Karpas-422 (cell line): Measurements from ENCODE around the gene PCARE. TPM values are rescaled to one million over a fixed set of nuclear protein-coding genes. Genes with fewer than 3 reads are reported as not detected.
"Not testable (repeated sequence)": the region's sequence is repeated elsewhere in the genome, so short reads cannot be mapped to it uniquely, and the experiment has no call there.

ENCODE experiments used
- DNase-seq: peaks from one replicate; pipeline ENCODE4 v3.0.0-alpha.2; 2015
- H2AFZ ChIP-seq: fragments of 200-600 bp; sonication (generic); 2 replicates; pipeline ENCODE4 v1.6.1; 2014; ENCODE audit warnings: antibody characterized with exemption, low read length, mixed read lengths
- H3K27ac ChIP-seq: fragments of 200-600 bp; sonication (generic); 2 replicates; pipeline ENCODE4 v1.5.1; 2014; ENCODE audit warnings: mild to moderate bottlenecking, low read length, moderate library complexity
- H3K27me3 ChIP-seq: fragments of 200-600 bp; sonication (generic); 2 replicates; pipeline ENCODE4 v1.6.1; 2014; ENCODE audit warnings: low read length, mixed read lengths
- H3K36me3 ChIP-seq: fragments of 200-600 bp; sonication (generic); 2 replicates; pipeline ENCODE4 v1.6.1; 2014; ENCODE audit warnings: low read length, mixed read lengths; ENCODE audit not compliant: insufficient read depth
- H3K4me1 ChIP-seq: fragments of 200-600 bp; sonication (generic); 2 replicates; pipeline ENCODE4 v1.6.1; 2014; ENCODE audit warnings: mild to moderate bottlenecking, low read length, mixed read lengths
- H3K4me2 ChIP-seq: fragments of 200-600 bp; sonication (generic); 2 replicates; pipeline ENCODE4 v1.6.1; 2014; ENCODE audit warnings: low read length, low read depth, mild to moderate bottlenecking; ENCODE audit not compliant: poor library complexity, severe bottlenecking
- H3K4me3 ChIP-seq: fragments of 200-600 bp; sonication (generic); 2 replicates; pipeline ENCODE4 v1.5.1; 2014; ENCODE audit warnings: mild to moderate bottlenecking, antibody characterized with exemption, low read length, mixed read lengths
- H3K79me2 ChIP-seq: fragments of 200-600 bp; sonication (generic); 2 replicates; pipeline ENCODE4 v1.6.1; 2014; ENCODE audit warnings: mild to moderate bottlenecking, low read length, mixed read lengths
- H3K9ac ChIP-seq: fragments of 200-600 bp; sonication (generic); 2 replicates; pipeline ENCODE4 v1.6.0; 2014; ENCODE audit warnings: low read length
- H3K9me2 ChIP-seq: fragments of 200-600 bp; sonication (generic), shearing (Covaris generic); replicated peaks from 2 replicates; pipeline ENCODE4 v1.6.0; 2014; ENCODE audit warnings: mild to moderate bottlenecking, low read length, moderate library complexity; ENCODE audit not compliant: insufficient read depth
- H3K9me3 ChIP-seq: fragments of 300-700, 200-600 bp; sonication (generic); 2 replicates; pipeline ENCODE4 v1.6.1; 2014; ENCODE audit warnings: low read length, mixed read lengths
- H4K20me1 ChIP-seq: fragments of 200-600 bp; sonication (generic); 2 replicates; pipeline ENCODE4 v1.6.1; 2014; ENCODE audit warnings: mild to moderate bottlenecking, antibody characterized with exemption, low read length, low read depth; ENCODE audit not compliant: insufficient read depth
- total RNA-seq: library from RNA; depleted of rRNA; stranded (reverse); fragments of >200 nt; shearing (Covaris generic); gene quantifications from 2 replicates; pipeline ENCODE4 v1.2.3, GENCODE V29; 2014; ENCODE audit warnings: low replicate concordance

The PCARE gene
- total RNA-seq, 1 experiment from 2014 or later = not detected

DNA sequence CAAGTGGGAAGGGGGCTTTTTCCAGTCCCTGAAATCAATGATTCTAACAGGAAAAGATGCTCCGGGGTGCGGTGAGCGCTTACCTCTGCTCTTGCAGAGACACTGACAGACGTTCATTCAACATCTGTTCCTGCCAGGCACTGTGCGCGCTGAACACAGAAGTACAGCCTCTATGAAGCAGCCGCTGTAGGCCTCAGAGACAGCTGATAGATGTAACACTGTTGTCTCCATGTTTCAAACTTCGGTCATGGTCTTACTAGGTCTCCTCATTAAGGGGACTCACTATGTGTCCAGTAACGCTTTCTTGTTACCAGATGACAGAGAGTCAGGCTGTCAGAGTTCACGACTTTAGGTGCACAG, 40.2 kb upstream of the PCARE start:
- Histone ChIP-seq H3K36me3 (no peaks in the 10 kb centered on the region), H3K4me2 (no peak overlapping the region), H3K27me3 (no peaks in the 10 kb centered on the region), H3K4me3 (no peak overlapping the region), H4K20me1 (no peaks in the 10 kb centered on the region), H3K27ac (no peak overlapping the region), H3K9me2 (no peaks in the 10 kb centered on the region), H3K9ac (no peak overlapping the region), H3K79me2 (no peaks in the 10 kb centered on the region), H3K4me1 (peaks cover 5% of the 10 kb centered on the region), H3K9me3 (no peaks in the 10 kb centered on the region), H2AFZ (no peak overlapping the region)
- DNase-seq = no peak

DNA sequence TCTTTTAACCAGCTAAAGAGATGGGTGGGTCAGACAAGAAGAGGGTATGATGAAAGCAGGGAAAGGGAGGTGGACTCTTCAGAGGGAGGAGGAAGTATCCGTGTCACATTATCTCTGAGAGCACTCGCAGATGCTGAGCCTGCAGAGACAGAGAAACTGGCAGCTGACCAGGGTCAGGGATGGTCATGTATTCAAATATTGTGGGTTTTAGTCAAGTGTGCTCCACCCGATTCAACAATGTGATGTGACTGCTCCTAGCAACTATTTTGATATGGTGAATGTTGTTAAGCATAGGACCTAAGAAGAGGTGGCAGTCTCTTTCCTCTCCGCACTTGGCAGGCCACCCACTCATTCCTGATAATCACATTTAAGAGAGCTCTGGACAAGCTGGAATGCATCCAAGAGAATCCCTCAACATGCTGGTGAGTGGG, 39.6 kb upstream of the PCARE start:
- Histone ChIP-seq H3K27ac (no peak overlapping the region), H3K9ac (no peak overlapping the region), H3K9me2 (no peaks in the 10 kb centered on the region), H3K79me2 (no peaks in the 10 kb centered on the region), H3K4me3 (no peak overlapping the region), H2AFZ (no peak overlapping the region), H3K4me1 (peaks cover 5% of the 10 kb centered on the region), H3K27me3 (no peaks in the 10 kb centered on the region), H3K9me3 (no peaks in the 10 kb centered on the region), H3K36me3 (no peaks in the 10 kb centered on the region), H3K4me2 (no peak overlapping the region), H4K20me1 (no peaks in the 10 kb centered on the region)
- DNase-seq = no peak

- no peaks in the 10 kb centered on the region for H3K36me3 ChIP-seq
- H3K4me2 ChIP-seq = no peak overlapping the region
- H3K9me3 ChIP-seq = no peaks in the 10 kb centered on the region
- H4K20me1 ChIP-seq = no peaks in the 10 kb centered on the region
- no peaks in the 10 kb centered on the region for H3K79me2 ChIP-seq
- H3K4me1 ChIP-seq = peaks cover 5% of the 10 kb centered on the region
- no peaks in the 10 kb centered on the region for H3K9me2 ChIP-seq
- H3K27ac ChIP-seq = no peak overlapping the region
- no peak overlapping the region for H2AFZ ChIP-seq
- no peak overlapping the region for H3K4me3 ChIP-seq
- no peak for DNase-seq
- H3K27me3 ChIP-seq = no peaks in the 10 kb centered on the region
- no peak overlapping the region for H3K9ac ChIP-seq
Observed at GRCh38 chr2:29113027-29113686, 38.8 kb upstream of the PCARE start.

GRCh38 chr2:29112379-29112778, 38.1 kb upstream of the PCARE start:
- Histone ChIP-seq H3K27ac (no peak overlapping the region), H2AFZ (no peak overlapping the region), H3K9me3 (no peaks in the 10 kb centered on the region), H3K27me3 (no peaks in the 10 kb centered on the region), H3K36me3 (no peaks in the 10 kb centered on the region), H3K4me2 (no peak overlapping the region), H3K4me1 (peaks cover 5% of the 10 kb centered on the region), H4K20me1 (no peaks in the 10 kb centered on the region), H3K9ac (no peak overlapping the region), H3K79me2 (no peaks in the 10 kb centered on the region), H3K9me2 (no peaks in the 10 kb centered on the region), H3K4me3 (no peak overlapping the region)
- DNase-seq = no peak

- no peak overlapping the region for H3K27ac ChIP-seq
- no peaks in the 10 kb centered on the region for H3K79me2 ChIP-seq
- peaks cover under 1% of the 10 kb centered on the region; the same call in 1 of the 2 replicates for H3K4me1 ChIP-seq
- H3K9me3 ChIP-seq = no peaks in the 10 kb centered on the region
- H2AFZ ChIP-seq = no peak overlapping the region
- no peak for DNase-seq
- no peak overlapping the region for H3K4me2 ChIP-seq
- H4K20me1 ChIP-seq = no peaks in the 10 kb centered on the region
- no peak overlapping the region for H3K9ac ChIP-seq
- H3K36me3 ChIP-seq = no peaks in the 10 kb centered on the region
- no peaks in the 10 kb centered on the region for H3K27me3 ChIP-seq
- H3K9me2 ChIP-seq = no peaks in the 10 kb centered on the region
- H3K4me3 ChIP-seq = no peak overlapping the region
Observed at GRCh38 chr2:29110916-29111535, 36.7 kb upstream of the PCARE start.

GRCh38 chr2:29109246-29109645, 34.9 kb upstream of the PCARE start:
- H3K9ac ChIP-seq = no peak overlapping the region
- no peaks in the 10 kb centered on the region for H4K20me1 ChIP-seq
- H3K4me1 ChIP-seq = no peaks in the 10 kb centered on the region
- no peaks in the 10 kb centered on the region for H3K27me3 ChIP-seq
- H3K9me3 ChIP-seq = no peaks in the 10 kb centered on the region
- H3K9me2 ChIP-seq = no peaks in the 10 kb centered on the region
- no peaks in the 10 kb centered on the region for H3K36me3 ChIP-seq
- no peak overlapping the region for H2AFZ ChIP-seq
- H3K27ac ChIP-seq = no peak overlapping the region
- no peak overlapping the region for H3K4me2 ChIP-seq
- no peaks in the 10 kb centered on the region for H3K79me2 ChIP-seq
- DNase-seq = no peak
- no peak overlapping the region for H3K4me3 ChIP-seq

DNA sequence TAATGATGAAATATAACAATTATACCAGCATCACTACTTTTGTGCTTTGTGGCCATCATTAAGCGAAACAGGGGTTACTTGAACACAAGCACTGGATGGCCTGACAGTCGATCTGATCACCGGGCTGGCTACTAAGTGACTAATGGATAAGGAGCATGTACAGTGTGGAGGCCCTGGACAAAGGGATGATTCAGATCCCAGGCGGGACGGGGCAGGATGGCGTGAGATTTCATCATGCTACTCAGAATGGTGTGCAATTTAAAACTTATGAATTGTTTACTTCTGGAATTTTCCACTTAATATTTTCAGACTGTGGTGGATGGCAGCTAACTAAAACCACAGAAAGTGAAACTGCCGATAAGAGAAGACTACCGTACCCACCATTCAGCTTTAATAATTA, 33.9 kb upstream of the PCARE start:
- Histone ChIP-seq H3K4me2 (no peak overlapping the region), H2AFZ (no peak overlapping the region), H3K9ac (no peak overlapping the region), H4K20me1 (no peaks in the 10 kb centered on the region), H3K9me3 (no peaks in the 10 kb centered on the region), H3K36me3 (no peaks in the 10 kb centered on the region), H3K4me3 (no peak overlapping the region), H3K27ac (no peak overlapping the region), H3K27me3 (no peaks in the 10 kb centered on the region), H3K4me1 (no peaks in the 10 kb centered on the region), H3K9me2 (no peaks in the 10 kb centered on the region), H3K79me2 (no peaks in the 10 kb centered on the region)
- no peak for DNase-seq

- not testable (repeated sequence) for H3K4me1 ChIP-seq, H3K4me3 ChIP-seq, H3K27ac ChIP-seq, H4K20me1 ChIP-seq, H3K9me3 ChIP-seq, H3K9ac ChIP-seq, H3K36me3 ChIP-seq, DNase-seq, H3K27me3 ChIP-seq, H3K79me2 ChIP-seq, H3K4me2 ChIP-seq, H3K9me2 ChIP-seq, H2AFZ ChIP-seq
Observed at GRCh38 chr2:29107547-29107946, 33.2 kb upstream of the PCARE start.
